OCI-LY7 (cell line): ENCODE results near the gene PLEKHO1. TPM values are rescaled to one million over a fixed set of nuclear protein-coding genes. Genes with fewer than 3 reads are reported as not detected.
"Not testable (repeated sequence)": the region's sequence is repeated elsewhere in the genome, so short reads cannot be mapped to it uniquely, and the experiment has no call there.

ENCODE experiments used
- BruUV-seq: library from RNA; stranded (reverse); fragments of 400-500 nt; replicated peaks from 2 replicates; lab custom pipeline; 2021; lab: Mats Ljungman, UMichigan
- CTCF ChIA-PET: fragments of 300-600 bp; sonication (Branson Sonifier 250); formaldehyde crosslinking; loops from one replicate; lab custom pipeline; 2022; ENCODE audit warnings: antibody characterized with exemption; ENCODE audit not compliant: unreplicated experiment; lab: Charles Lee
- POLR2A ChIA-PET: fragments of 300-600 bp; sonication (Branson Sonifier 250); formaldehyde crosslinking; loops from one replicate; lab custom pipeline; 2022; ENCODE audit warnings: antibody characterized with exemption; lab: Charles Lee
- DNase-seq: peaks from one replicate; pipeline ENCODE4 v3.0.0-alpha.2; 2015; ENCODE audit warnings: low spot score
- H2AFZ ChIP-seq: fragments of 200-600 bp; sonication (generic), shearing (Covaris generic); 2 replicates; pipeline ENCODE4 v1.6.1; 2014; ENCODE audit warnings: mild to moderate bottlenecking, antibody characterized with exemption, low read length, moderate library complexity
- H3K27ac ChIP-seq: fragments of 200-600 bp; sonication (generic); 2 replicates; pipeline ENCODE4 v1.5.1; 2014; ENCODE audit warnings: mixed run types, low read depth, mild to moderate bottlenecking, moderate library complexity, low read length, inconsistent platforms; ENCODE audit not compliant: poor library complexity, severe bottlenecking
- H3K36me3 ChIP-seq: fragments of 200-600 bp; sonication (generic); 2 replicates; pipeline ENCODE4 v1.6.1; 2014; ENCODE audit warnings: mild to moderate bottlenecking, antibody characterized with exemption, low read length, moderate library complexity, mixed read lengths; ENCODE audit not compliant: insufficient read depth
- H3K4me1 ChIP-seq: fragments of 200-600 bp; sonication (generic); 2 replicates; pipeline ENCODE4 v1.5.1; 2014; ENCODE audit warnings: mild to moderate bottlenecking, low read length; ENCODE audit not compliant: insufficient read depth, poor library complexity, severe bottlenecking
- H3K4me2 ChIP-seq: fragments of 200-600 bp; sonication (generic); 2 replicates; pipeline ENCODE4 v1.6.1; 2014; ENCODE audit warnings: mild to moderate bottlenecking, low read length
- H3K4me3 ChIP-seq: fragments of 200-600 bp; sonication (generic); 2 replicates; pipeline ENCODE4 v1.5.1; 2014; ENCODE audit warnings: mild to moderate bottlenecking, low read depth, low read length; ENCODE audit not compliant: poor library complexity, severe bottlenecking
- H3K79me2 ChIP-seq: fragments of 200-600 bp; sonication (generic); 2 replicates; pipeline ENCODE4 v1.6.1; 2016; ENCODE audit warnings: low read depth, mild to moderate bottlenecking, low read length, moderate library complexity, mixed read lengths; ENCODE audit not compliant: insufficient read depth
- H3K9me2 ChIP-seq: fragments of 200-600 bp; sonication (generic); 2 replicates; pipeline ENCODE4 v1.6.1; 2016; ENCODE audit warnings: mild to moderate bottlenecking, low read length, mixed read lengths; ENCODE audit not compliant: insufficient read depth
- H3K9me3 ChIP-seq: fragments of 200-600 bp; sonication (generic); 2 replicates; pipeline ENCODE4 v1.6.1; 2014; ENCODE audit warnings: mild to moderate bottlenecking, mixed run types, low read length, mixed read lengths
- H4K20me1 ChIP-seq: fragments of 200-600 bp; sonication (generic); 2 replicates; pipeline ENCODE4 v1.6.1; 2014; ENCODE audit warnings: mild to moderate bottlenecking, antibody characterized with exemption, low read length, moderate library complexity, mixed read lengths; ENCODE audit not compliant: insufficient read depth
- EZH2phosphoT487 ChIP-seq: fragments of 200-600 bp; sonication (generic); IDR thresholded peaks from 2 replicates; pipeline ENCODE4 v1.6.1; 2018; ENCODE audit warnings: low read depth, borderline replicate concordance, mild to moderate bottlenecking, mixed run types, antibody characterized with exemption, low read length, moderate library complexity, mixed read lengths
- intact Hi-C: fragments of 100-400 bp; cut with micrococcal nuclease; formaldehyde crosslinking; loops from one replicate; pipeline ENCODE4 v1.10.0; 2022; ENCODE audit not compliant: unreplicated experiment
- total RNA-seq, 2 experiments: library from RNA; depleted of rRNA in 1 of 2; stranded (reverse); fragments of >200 nt in 1 of 2; shearing (Covaris generic) in 1 of 2; gene quantifications; 2 replicates each; pipeline ENCODE4 v1.2.3, GENCODE V29; 2014 to 2022
- TF ChIP-seq, protein P1 (sequence below): fragments of 200-600 bp; sonication (generic); conservative IDR thresholded peaks from 2 replicates; pipeline ENCODE4 v1.5.1; 2014; ENCODE audit warnings: mild to moderate bottlenecking, antibody characterized with exemption, low read length, moderate library complexity, mixed read lengths

The PLEKHO1 gene
- total RNA-seq, 2 experiments from 2014 or later = 75.5 to 122 TPM

DNA sequence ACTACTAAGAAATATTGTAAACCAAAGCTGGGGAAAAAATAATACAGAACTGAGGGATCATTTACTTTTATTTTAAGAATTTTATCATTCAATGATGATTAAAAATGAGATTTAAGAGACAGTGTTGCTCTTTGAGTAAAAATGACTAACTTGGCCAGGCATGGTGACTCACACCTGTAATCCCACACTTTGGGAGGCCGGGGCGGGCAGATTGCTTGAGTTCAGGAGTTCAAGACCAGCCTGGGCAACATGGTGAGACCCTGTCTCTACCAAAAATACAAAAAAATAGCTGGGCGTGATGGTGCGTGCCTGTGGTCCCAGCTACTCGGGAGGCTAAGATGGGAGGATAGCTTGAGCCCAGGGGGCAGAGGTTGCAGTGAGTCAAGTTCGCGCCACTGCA, 21.8 kb upstream of the PLEKHO1 start:
- Histone ChIP-seq H3K36me3 (peaks cover 20% of the 10 kb centered on the region), H2AFZ (no peak overlapping the region), H3K4me1 (peaks cover 7% of the 10 kb centered on the region), H3K4me2 (no peak overlapping the region), H4K20me1 (no peaks in the 10 kb centered on the region), H3K9me3 (no peaks in the 10 kb centered on the region), H3K27ac (no peak overlapping the region), H3K79me2 (no peaks in the 10 kb centered on the region), H3K9me2 (no peaks in the 10 kb centered on the region), H3K4me3 (no peak overlapping the region)
- BruUV-seq = no TSS peak
- no peak for TF ChIP-seq EZH2phosphoT487
- TF ChIP-seq, protein P1, sequence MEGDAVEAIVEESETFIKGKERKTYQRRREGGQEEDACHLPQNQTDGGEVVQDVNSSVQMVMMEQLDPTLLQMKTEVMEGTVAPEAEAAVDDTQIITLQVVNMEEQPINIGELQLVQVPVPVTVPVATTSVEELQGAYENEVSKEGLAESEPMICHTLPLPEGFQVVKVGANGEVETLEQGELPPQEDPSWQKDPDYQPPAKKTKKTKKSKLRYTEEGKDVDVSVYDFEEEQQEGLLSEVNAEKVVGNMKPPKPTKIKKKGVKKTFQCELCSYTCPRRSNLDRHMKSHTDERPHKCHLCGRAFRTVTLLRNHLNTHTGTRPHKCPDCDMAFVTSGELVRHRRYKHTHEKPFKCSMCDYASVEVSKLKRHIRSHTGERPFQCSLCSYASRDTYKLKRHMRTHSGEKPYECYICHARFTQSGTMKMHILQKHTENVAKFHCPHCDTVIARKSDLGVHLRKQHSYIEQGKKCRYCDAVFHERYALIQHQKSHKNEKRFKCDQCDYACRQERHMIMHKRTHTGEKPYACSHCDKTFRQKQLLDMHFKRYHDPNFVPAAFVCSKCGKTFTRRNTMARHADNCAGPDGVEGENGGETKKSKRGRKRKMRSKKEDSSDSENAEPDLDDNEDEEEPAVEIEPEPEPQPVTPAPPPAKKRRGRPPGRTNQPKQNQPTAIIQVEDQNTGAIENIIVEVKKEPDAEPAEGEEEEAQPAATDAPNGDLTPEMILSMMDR = no peak
- CTCF ChIA-PET = no interaction called here
- intact Hi-C loops = no loop called here
- no peak for DNase-seq
- POLR2A ChIA-PET = interaction anchor here (1.0 to 1.5 kb wide), 3 partner anchors 19 to 242 kb away, joined by 3 to 4 read pairs (median 3); a partner anchor contains a TSS

GRCh38 chr1:150132372-150132771, 17.3 kb upstream of the PLEKHO1 start:
- POLR2A ChIA-PET = interaction anchor here (1.0 to 1.2 kb wide), 2 partner anchors 8 to 31 kb away, joined by 3 read pairs; no protein-coding TSS in a partner anchor

GRCh38 chr1:150134537-150134936, 15.2 kb upstream of the PLEKHO1 start:
- ChIA-PET CTCF (no interaction called here), POLR2A (no interaction called here)
- TF ChIP-seq, protein P1 = no peak
- TF ChIP-seq EZH2phosphoT487 = no peak
- Histone ChIP-seq H3K27ac (no peak overlapping the region), H3K9me3 (no peaks in the 10 kb centered on the region), H3K36me3 (peaks cover 24% of the 10 kb centered on the region), H4K20me1 (no peaks in the 10 kb centered on the region), H3K4me3 (no peak overlapping the region), H2AFZ (no peak overlapping the region), H3K4me1 (peaks cover 12% of the 10 kb centered on the region), H3K9me2 (no peaks in the 10 kb centered on the region), H3K79me2 (no peaks in the 10 kb centered on the region), H3K4me2 (no peak overlapping the region)
- intact Hi-C loops = no loop called here
- BruUV-seq = no TSS peak
- no peak for DNase-seq

More at GRCh38 chr1:150132372-150132771, 17.3 kb upstream of the PLEKHO1 start:
- CTCF ChIA-PET = no interaction called here
- no peak for TF ChIP-seq EZH2phosphoT487
- TF ChIP-seq, protein P1 = no peak
- H3K79me2 ChIP-seq = no peaks in the 10 kb centered on the region
- H3K9me3 ChIP-seq = no peaks in the 10 kb centered on the region
- H3K9me2 ChIP-seq = no peaks in the 10 kb centered on the region
- H4K20me1 ChIP-seq = no peaks in the 10 kb centered on the region
- no peak overlapping the region for H2AFZ ChIP-seq
- DNase-seq = no peak
- H3K4me3 ChIP-seq = no peak overlapping the region
- H3K4me1 ChIP-seq = peaks cover 7% of the 10 kb centered on the region
- no peak overlapping the region for H3K27ac ChIP-seq
- no TSS peak for BruUV-seq
- H3K36me3 ChIP-seq = peaks cover 22% of the 10 kb centered on the region
- no peak overlapping the region for H3K4me2 ChIP-seq
- intact Hi-C loops = no loop called here

DNA sequence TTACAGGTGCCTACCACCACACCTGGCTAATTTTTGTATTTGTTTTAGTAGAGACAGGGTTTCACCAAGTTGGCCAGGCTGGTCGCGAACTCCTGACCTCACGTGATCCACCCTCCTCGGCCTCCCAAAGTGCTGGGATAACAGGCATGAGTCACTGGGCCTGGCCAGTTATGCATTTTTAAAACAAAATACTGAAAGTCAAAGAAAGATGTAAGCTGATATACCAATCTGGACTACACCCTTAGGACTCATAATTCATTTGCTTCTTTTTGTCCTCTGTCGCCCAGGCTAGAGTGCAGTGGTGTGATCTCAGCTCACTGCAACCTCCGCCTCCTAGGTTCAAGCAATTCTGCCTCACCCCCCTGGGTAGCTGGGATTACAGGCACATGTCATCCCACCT, 14.3 kb upstream of the PLEKHO1 start:
- POLR2A ChIA-PET, DNase-seq, intact Hi-C loops: not testable (repeated sequence)

More for the DNA sequence above, 14.3 kb upstream of the PLEKHO1 start:
- H4K20me1 ChIP-seq, H2AFZ ChIP-seq, H3K9me3 ChIP-seq, H3K4me2 ChIP-seq, H3K27ac ChIP-seq, CTCF ChIA-PET, BruUV-seq, H3K79me2 ChIP-seq, H3K4me3 ChIP-seq, H3K9me2 ChIP-seq: not testable (repeated sequence)
- peaks cover 25% of the 10 kb centered on the region for H3K36me3 ChIP-seq
- peaks cover 12% of the 10 kb centered on the region for H3K4me1 ChIP-seq
